ENCODE measurements around the gene RPS18. TPM values are rescaled to one million over a fixed set of nuclear protein-coding genes. Genes with fewer than 3 reads are reported as not detected.
A peak's percentile ranks its signal among the peaks of the same experiment; 100 is the strongest.

RPS18 gene
- total and polyA plus RNA-seq, 9 of the 15 experiments (the other 6 are each of a cell fraction or from before 2014, with no cell fraction given) = 5,023 to 17,516 (median 8,131) TPM

DNA sequence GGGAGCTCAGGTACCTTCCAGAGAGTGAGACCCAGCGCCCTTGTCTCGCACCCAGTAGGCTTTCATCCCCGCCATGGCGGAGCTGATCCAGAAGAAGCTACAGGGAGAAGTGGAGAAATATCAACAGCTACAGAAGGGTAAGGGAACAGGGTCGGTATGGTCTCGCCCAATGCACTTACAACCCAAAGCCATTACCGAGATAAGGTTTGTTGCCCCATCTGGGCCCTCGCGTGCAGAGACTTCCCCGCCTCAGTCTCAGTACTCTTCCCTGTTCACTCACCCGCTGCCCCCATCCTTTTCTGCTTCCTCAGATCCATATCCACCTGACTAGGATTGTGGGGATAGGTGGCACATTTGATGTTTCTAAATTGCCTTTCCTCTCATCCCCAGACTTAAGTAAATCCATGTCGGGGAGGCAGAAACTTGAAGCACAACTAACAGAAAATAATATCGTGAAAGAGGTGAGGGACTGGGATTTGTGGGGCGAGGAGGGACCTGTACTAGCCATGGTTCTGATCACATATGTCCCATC is 18.0 kb downstream of the RPS18 start (continued):
- TF ChIP-seq, protein P1, sequence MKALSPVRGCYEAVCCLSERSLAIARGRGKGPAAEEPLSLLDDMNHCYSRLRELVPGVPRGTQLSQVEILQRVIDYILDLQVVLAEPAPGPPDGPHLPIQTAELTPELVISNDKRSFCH (CRISPR knock-in tag; IDR thresholded peaks at IDR 0.05) = no peak
- TF ChIP-seq, protein P1 (tag; IDR thresholded peaks at IDR 0.05) = no peak
- 0 out of 2 replicates have a peak, but pooled peaks have one; percentile 10 for TF ChIP-seq MBD2 (IDR thresholded peaks at IDR 0.05; ENCODE audit: borderline replicate concordance, low read depth)
- TF ChIP-seq HMGN3 (IDR thresholded peaks at IDR 0.05; ENCODE audit: borderline replicate concordance, extremely low read depth, insufficient read length, low read depth, low read length) = no peak
- TF ChIP-seq, protein P2, sequence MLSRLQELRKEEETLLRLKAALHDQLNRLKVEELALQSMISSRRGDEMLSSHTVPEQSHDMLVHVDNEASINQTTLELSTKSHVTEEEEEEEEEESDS (CRISPR knock-in tag; IDR thresholded peaks at IDR 0.05) = no peak
- no peak for TF ChIP-seq NR3C1 (CRISPR knock-in tag; IDR thresholded peaks at IDR 0.05)
- TF ChIP-seq RAD51 (IDR thresholded peaks at IDR 0.05; ENCODE audit: borderline replicate concordance, low read depth) = no peak
- TF ChIP-seq, protein P3, sequence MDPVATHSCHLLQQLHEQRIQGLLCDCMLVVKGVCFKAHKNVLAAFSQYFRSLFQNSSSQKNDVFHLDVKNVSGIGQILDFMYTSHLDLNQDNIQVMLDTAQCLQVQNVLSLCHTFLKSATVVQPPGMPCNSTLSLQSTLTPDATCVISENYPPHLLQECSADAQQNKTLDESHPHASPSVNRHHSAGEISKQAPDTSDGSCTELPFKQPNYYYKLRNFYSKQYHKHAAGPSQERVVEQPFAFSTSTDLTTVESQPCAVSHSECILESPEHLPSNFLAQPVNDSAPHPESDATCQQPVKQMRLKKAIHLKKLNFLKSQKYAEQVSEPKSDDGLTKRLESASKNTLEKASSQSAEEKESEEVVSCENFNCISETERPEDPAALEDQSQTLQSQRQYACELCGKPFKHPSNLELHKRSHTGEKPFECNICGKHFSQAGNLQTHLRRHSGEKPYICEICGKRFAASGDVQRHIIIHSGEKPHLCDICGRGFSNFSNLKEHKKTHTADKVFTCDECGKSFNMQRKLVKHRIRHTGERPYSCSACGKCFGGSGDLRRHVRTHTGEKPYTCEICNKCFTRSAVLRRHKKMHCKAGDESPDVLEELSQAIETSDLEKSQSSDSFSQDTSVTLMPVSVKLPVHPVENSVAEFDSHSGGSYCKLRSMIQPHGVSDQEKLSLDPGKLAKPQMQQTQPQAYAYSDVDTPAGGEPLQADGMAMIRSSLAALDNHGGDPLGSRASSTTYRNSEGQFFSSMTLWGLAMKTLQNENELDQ (CRISPR knock-in tag; IDR thresholded peaks at IDR 0.05; ENCODE audit: borderline replicate concordance) = 0 out of 2 replicates have a peak, but pooled peaks have one; percentile 20
- TF ChIP-seq, protein P4, sequence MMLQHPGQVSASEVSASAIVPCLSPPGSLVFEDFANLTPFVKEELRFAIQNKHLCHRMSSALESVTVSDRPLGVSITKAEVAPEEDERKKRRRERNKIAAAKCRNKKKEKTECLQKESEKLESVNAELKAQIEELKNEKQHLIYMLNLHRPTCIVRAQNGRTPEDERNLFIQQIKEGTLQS (IDR thresholded peaks at IDR 0.05) = no peak
- TF ChIP-seq, protein P4 (CRISPR knock-in tag; conservative IDR thresholded peaks at IDR 0.05) = no peak
- TF ChIP-seq ERF (CRISPR knock-in tag; IDR thresholded peaks at IDR 0.05) = no peak
- TF ChIP-seq FOXK1 (CRISPR knock-in tag; IDR thresholded peaks at IDR 0.05; ENCODE audit: borderline replicate concordance) = no peak
- TF ChIP-seq ZZZ3 (IDR thresholded peaks at IDR 0.05) = no peak
- TF ChIP-seq, protein P5, sequence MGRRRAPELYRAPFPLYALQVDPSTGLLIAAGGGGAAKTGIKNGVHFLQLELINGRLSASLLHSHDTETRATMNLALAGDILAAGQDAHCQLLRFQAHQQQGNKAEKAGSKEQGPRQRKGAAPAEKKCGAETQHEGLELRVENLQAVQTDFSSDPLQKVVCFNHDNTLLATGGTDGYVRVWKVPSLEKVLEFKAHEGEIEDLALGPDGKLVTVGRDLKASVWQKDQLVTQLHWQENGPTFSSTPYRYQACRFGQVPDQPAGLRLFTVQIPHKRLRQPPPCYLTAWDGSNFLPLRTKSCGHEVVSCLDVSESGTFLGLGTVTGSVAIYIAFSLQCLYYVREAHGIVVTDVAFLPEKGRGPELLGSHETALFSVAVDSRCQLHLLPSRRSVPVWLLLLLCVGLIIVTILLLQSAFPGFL (CRISPR knock-in tag; IDR thresholded peaks at IDR 0.05) = 0 out of 2 replicates have a peak, but pooled peaks have one; percentile 4

Measured in K562 (cell line).